ENCODE data around the gene PSAT1.

DNA sequence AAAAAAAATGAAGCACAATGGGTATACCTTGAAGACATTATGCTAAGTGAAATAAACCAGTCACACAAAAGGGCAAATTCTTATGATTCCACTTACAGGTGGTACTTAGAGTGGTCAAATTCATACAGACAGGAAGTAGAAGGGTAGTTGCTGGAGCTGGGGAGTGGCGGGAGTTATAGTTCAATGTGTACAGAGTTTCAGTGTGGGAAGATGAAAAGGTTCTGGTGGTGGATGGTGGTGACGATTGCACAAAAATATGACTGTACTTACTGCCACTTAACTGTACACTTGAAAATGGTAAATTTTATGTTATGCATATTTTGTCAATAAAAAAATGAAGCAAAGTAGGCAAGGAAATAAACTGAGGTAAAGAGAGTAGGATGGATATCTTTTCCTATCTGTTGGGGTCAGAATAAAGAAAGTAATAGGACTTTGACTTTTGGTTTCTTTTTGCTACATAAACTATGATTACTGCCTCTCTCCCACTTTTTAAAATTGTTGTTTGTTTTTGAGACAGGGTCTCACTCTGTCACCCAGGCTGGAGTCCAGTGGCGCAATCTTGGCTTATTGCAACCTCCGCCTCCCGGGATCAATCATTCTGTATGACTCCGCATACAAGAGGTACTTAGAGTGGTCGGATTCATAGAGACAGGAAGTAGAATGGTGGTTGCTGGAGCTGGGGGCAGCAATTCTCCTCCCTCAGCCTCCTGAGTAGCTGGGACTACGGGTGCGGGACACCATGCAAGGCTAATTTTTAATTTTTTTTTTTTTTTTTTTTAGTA, 4.0 kb upstream of the PSAT1 start:
- TF ChIP-seq POLR2AphosphoS5 (IDR thresholded peaks at IDR 0.05; ENCODE audit: low read depth, low read length) = no peak
- TF ChIP-seq CTCF (IDR thresholded peaks at IDR 0.05) = no peak
